Epithelial cell of esophagus (primary cell): ENCODE measurements around the gene GPR18.

Experiments
- DNase-seq: peaks from one replicate; pipeline ENCODE4 v3.0.0; 2010; ENCODE audit warnings: low read depth
- H3K4me3 ChIP-seq: 2 replicates; pipeline ENCODE4 v1.5.1; 2011; ENCODE audit warnings: mild to moderate bottlenecking, low read length, control low read depth
- CTCF ChIP-seq: IDR thresholded peaks from 2 replicates; pipeline ENCODE4 v1.5.1; 2011; ENCODE audit warnings: low read depth, mild to moderate bottlenecking, low read length, control low read depth, inconsistent platforms; ENCODE audit not compliant: insufficient read depth; ENCODE audit errors: missing control alignments

The GPR18 gene

GRCh38 chr13:99218969-99219368 is 39.2 kb downstream of the GPR18 start:
- no peak for DNase-seq
- H3K4me3 ChIP-seq, result no peak overlapping the region
- TF ChIP-seq CTCF, result no peak

- no peak for TF ChIP-seq CTCF
- DNase-seq, result no peak
Measured at GRCh38 chr13:99218545-99218944, 39.6 kb downstream of the GPR18 start.

GRCh38 chr13:99218126-99218525 is 40.1 kb downstream of the GPR18 start:
- DNase-seq, result no peak
- TF ChIP-seq CTCF, result no peak
- H3K4me3 ChIP-seq, result no peak overlapping the region

More at GRCh38 chr13:99218545-99218944, 39.6 kb downstream of the GPR18 start:
- H3K4me3 ChIP-seq, result no peak overlapping the region

- DNase-seq, result no peak
- H3K4me3 ChIP-seq, result no peak overlapping the region
- no peak for TF ChIP-seq CTCF
Measured at GRCh38 chr13:99217461-99218110, 40.6 kb downstream of the GPR18 start.

- no peak for TF ChIP-seq CTCF
- no peak overlapping the region for H3K4me3 ChIP-seq
- no peak for DNase-seq
Measured at GRCh38 chr13:99215184-99215830, 42.9 kb downstream of the GPR18 start.

- TF ChIP-seq CTCF, result no peak
- DNase-seq, result no peak
Measured at GRCh38 chr13:99214731-99215130, 43.4 kb downstream of the GPR18 start.

GRCh38 chr13:99214232-99214631 is 43.9 kb downstream of the GPR18 start:
- H3K4me3 ChIP-seq, result no peak overlapping the region
- DNase-seq, result peak; percentile 72
- no peak for TF ChIP-seq CTCF

More at GRCh38 chr13:99214731-99215130, 43.4 kb downstream of the GPR18 start:
- no peak overlapping the region for H3K4me3 ChIP-seq
